Measurements from ENCODE around the gene TXN.

GRCh38 chr9:110256380-110257096, at the start of gene TXN:
- TF ChIP-seq POLR2A (IDR thresholded peaks at IDR 0.05) (peak; percentile 76), CTCF (IDR thresholded peaks at IDR 0.05) (no peak)
